HCT116 (cell line): ENCODE data around the gene MCRS1. TPM values are rescaled to one million over a fixed set of nuclear protein-coding genes. Genes with fewer than 3 reads are reported as not detected.

Experiments used
- ATAC-seq: fragments of 200-7000 bp; cut with Tn5 transposase; 2 replicates; pipeline ENCODE4 v1.9.1; 2020; ENCODE audit warnings: mild to moderate bottlenecking, moderate library complexity
- BruUV-seq: library from RNA; stranded (reverse); fragments of 400-500 nt; replicated peaks from 2 replicates; lab custom pipeline; 2021; lab: Mats Ljungman, UMichigan
- CTCF ChIA-PET: fragments of 300-600 bp; sonication (Branson Sonifier 250); formaldehyde crosslinking; loops from one replicate; lab custom pipeline; 2021; ENCODE audit warnings: antibody characterized with exemption; lab: Charles Lee
- POLR2A ChIA-PET: fragments of 300-600, 350-600 bp; sonication (Branson Sonifier 250); formaldehyde crosslinking; loops from one replicate; lab custom pipeline; 2021; ENCODE audit warnings: antibody characterized with exemption; lab: Charles Lee
- RAD21 ChIA-PET, 2 experiments: fragments of 300-600 bp; sonication (Branson Sonifier 250); formaldehyde crosslinking; loops; one replicate each; lab custom pipeline; 2023; ENCODE audit warnings: low total read pairs in 2 of 2; ENCODE audit not compliant: uncharacterized antibody in 2 of 2, unreplicated experiment in 2 of 2, low non-redundant PET in 1 of 2; lab: Charles Lee
- DNase-seq: peaks from one replicate; pipeline ENCODE4 v3.0.0-alpha.2; 2010; ENCODE audit warnings: low read depth, low spot score
- H2AFZ ChIP-seq: fragments of 200-600 bp; shearing (Covaris generic), sonication (generic); 2 replicates; pipeline ENCODE4 v1.6.1; 2017; ENCODE audit warnings: low read depth, mixed run types, mixed read lengths, antibody characterized with exemption, low read length; ENCODE audit not compliant: poor library complexity, severe bottlenecking
- H3K27ac ChIP-seq: 2 replicates; pipeline ENCODE4 v1.5.1; 2012; ENCODE audit warnings: low read depth, low read length
- H3K27me3 ChIP-seq: fragments of 200-600 bp; sonication (generic); 2 replicates; pipeline ENCODE4 v1.6.1; 2016; ENCODE audit warnings: mixed run types, low read length, mixed read lengths; ENCODE audit not compliant: insufficient read depth
- H3K36me3 ChIP-seq, 2 experiments: fragments of 200-500 bp in 1 of 2; fragments of 200-600 bp in 1 of 2; sonication (Bioruptor generic) in 1 of 2; sonication (generic) in 1 of 2; 2 replicates each; pipeline versions ENCODE4 v1.5.1 to v1.6.1; 2014 to 2016; ENCODE audit warnings: low read length in 2 of 2, inconsistent platforms in 1 of 2, mixed read lengths in 1 of 2, mixed run types in 1 of 2; ENCODE audit not compliant: insufficient read depth in 2 of 2, control insufficient read depth in 1 of 2
- H3K4me1 ChIP-seq, 2 experiments: fragments of 200-600 bp in 1 of 2; sonication (generic) in 1 of 2; 2 replicates each; pipeline versions ENCODE4 v1.5.1 to v1.6.1; 2012 to 2017; ENCODE audit warnings: low read length in 2 of 2, inconsistent platforms in 1 of 2, mild to moderate bottlenecking in 1 of 2, mixed read lengths in 1 of 2, mixed run types in 1 of 2, moderate library complexity in 1 of 2; ENCODE audit not compliant: insufficient read depth in 2 of 2, control insufficient read depth in 1 of 2
- H3K4me2 ChIP-seq: fragments of 200-600 bp; sonication (generic); 2 replicates; pipeline ENCODE4 v1.6.1; 2017; ENCODE audit warnings: mixed run types, low read length, mixed read lengths
- H3K4me3 ChIP-seq, 2 experiments: fragments of 200-600 bp in 1 of 2; sonication (generic) in 1 of 2; replicated peaks in 1 of 2; 2 replicates each; pipeline ENCODE4 v1.5.1; 2011 to 2016; ENCODE audit warnings: low read length in 2 of 2, control low read depth in 1 of 2, low read depth in 1 of 2, mild to moderate bottlenecking in 1 of 2, mixed read lengths in 1 of 2, mixed run types in 1 of 2
- H3K79me2 ChIP-seq: fragments of 200-600 bp; sonication (generic); 2 replicates; pipeline ENCODE4 v1.6.1; 2017; ENCODE audit warnings: mild to moderate bottlenecking, mixed run types, low read length, moderate library complexity, mixed read lengths; ENCODE audit not compliant: insufficient read depth
- H3K9ac ChIP-seq: fragments of 200-600 bp; sonication (generic); 2 replicates; pipeline ENCODE4 v1.6.1; 2016; ENCODE audit warnings: low read length, mixed read lengths
- H3K9me2 ChIP-seq: fragments of 200-600 bp; sonication (generic), shearing (Covaris generic); 2 replicates; pipeline ENCODE4 v1.6.1; 2017; ENCODE audit warnings: mixed run types, mild to moderate bottlenecking, moderate library complexity; ENCODE audit not compliant: insufficient read depth
- H3K9me3 ChIP-seq, 2 experiments: fragments of 200-500 bp in 1 of 2; fragments of 200-600 bp in 1 of 2; sonication (Bioruptor generic) in 1 of 2; sonication (generic) in 1 of 2; 2 replicates each; pipeline ENCODE4 v1.6.1; 2014 to 2017; ENCODE audit warnings: low read length in 2 of 2, mixed read lengths in 2 of 2, inconsistent platforms in 1 of 2, low read depth in 1 of 2, mild to moderate bottlenecking in 1 of 2, mixed run types in 1 of 2, moderate library complexity in 1 of 2; ENCODE audit not compliant: control insufficient read depth in 1 of 2, insufficient read depth in 1 of 2
- H4K20me1 ChIP-seq: fragments of 200-600 bp; sonication (generic), shearing (Covaris generic); 2 replicates; pipeline ENCODE4 v1.6.1; 2017; ENCODE audit warnings: mixed run types, mild to moderate bottlenecking, moderate library complexity; ENCODE audit not compliant: insufficient read depth
- ELF1 ChIP-seq: IDR thresholded peaks from 2 replicates; pipeline ENCODE4 v1.6.1; 2012; ENCODE audit warnings: low read depth, borderline replicate concordance
- EZH2 ChIP-seq: fragments of 200-600 bp; sonication (generic); IDR thresholded peaks from 2 replicates; pipeline ENCODE4 v1.6.1; 2017; ENCODE audit warnings: antibody characterized with exemption, mixed run types
- EZH2phosphoT487 ChIP-seq: fragments of 200-600 bp; IDR thresholded peaks from 2 replicates; pipeline ENCODE4 v1.6.1; 2018; ENCODE audit warnings: antibody characterized with exemption, borderline replicate concordance
- RAD21 ChIP-seq: IDR thresholded peaks from 2 replicates; pipeline ENCODE4 v1.6.1; 2012; ENCODE audit warnings: low read depth, mild to moderate bottlenecking
- REST ChIP-seq: IDR thresholded peaks from 2 replicates; pipeline ENCODE4 v1.6.1; 2012; ENCODE audit warnings: low read depth
- ZBTB33 ChIP-seq: IDR thresholded peaks from 2 replicates; pipeline ENCODE4 v1.6.1; 2011; ENCODE audit warnings: mild to moderate bottlenecking, low read length, moderate library complexity; ENCODE audit not compliant: insufficient replicate concordance; ENCODE audit errors: extremely low read depth
- intact Hi-C: fragments of 100-400 bp; cut with micrococcal nuclease; formaldehyde crosslinking; loops from 2 replicates; pipeline ENCODE4 v1.10.0; 2022
- total RNA-seq: library from RNA; stranded (reverse); gene quantifications from one replicate; pipeline ENCODE4 v1.2.1, GENCODE V29; 2021; ENCODE audit not compliant: unreplicated experiment

MCRS1 gene
- total RNA-seq, 1 experiment from 2014 or later: 91.9 TPM

- RAD21 ChIA-PET: no interaction called here
- no peak overlapping the region for H3K4me3 ChIP-seq
- peaks cover 0 to 5% of the 10 kb centered on the region in 2 experiments; a peak in 2 of 4 replicates for H3K4me1 ChIP-seq
- no peak overlapping the region for H3K9ac ChIP-seq
- no peaks in the 10 kb centered on the region for H3K9me2 ChIP-seq
- intact Hi-C loops: no loop called here
- ATAC-seq (no peak), DNase-seq (no peak)
- peaks cover 4 to 24% of the 10 kb centered on the region in 2 experiments for H3K36me3 ChIP-seq
- CTCF ChIA-PET: interaction anchor here (2.1 kb wide), 1 partner anchor 198 kb away, joined by 8 read pairs; no protein-coding TSS in a partner anchor
- H3K27me3 ChIP-seq: no peaks in the 10 kb centered on the region
- H3K4me2 ChIP-seq: no peak overlapping the region
- no peaks in the 10 kb centered on the region for H3K9me3 ChIP-seq
- BruUV-seq: TSS peak; percentile 7
- POLR2A ChIA-PET: no interaction called here
- no peaks in the 10 kb centered on the region for H3K79me2 ChIP-seq
- H4K20me1 ChIP-seq: no peaks in the 10 kb centered on the region
- TF ChIP-seq RAD21 (no peak), ELF1 (no peak), EZH2 (no peak), ZBTB33 (no peak), REST (no peak), EZH2phosphoT487 (no peak)
- no peak overlapping the region for H2AFZ ChIP-seq
- H3K27ac ChIP-seq: no peak overlapping the region
Observed at GRCh38 chr12:49556391-49557186, 11.4 kb downstream of the MCRS1 start.
